ENCODE data around the gene BTBD17.

The BTBD17 gene

GRCh38 chr17:74356646-74357465, 4.8 kb downstream of the BTBD17 start:
- Histone ChIP-seq H3K4me2 (ENCODE audit: low read depth, low read length, poor library complexity, severe bottlenecking) (no peak overlapping the region), H3K4me3 (ENCODE audit: insufficient read depth, low read length, poor library complexity, severe bottlenecking) (no peak overlapping the region), H3K36me3 (ENCODE audit: low read length) (no peaks in the 10 kb centered on the region), H3K79me2 (ENCODE audit: insufficient read depth, low read length) (no peaks in the 10 kb centered on the region), H3K27me3 (ENCODE audit: low read length) (no peaks in the 10 kb centered on the region), H4K20me1 (ENCODE audit: low read depth, low read length) (no peaks in the 10 kb centered on the region), H3K9ac (ENCODE audit: low read length) (no peak overlapping the region), H3K9me3 (ENCODE audit: insufficient read depth, low read length) (no peaks in the 10 kb centered on the region), H3F3A (ENCODE audit: insufficient read depth) (no peaks in the 10 kb centered on the region), H3K9me2 (replicated peaks; ENCODE audit: insufficient read depth, low read length) (no peaks in the 10 kb centered on the region), H3K27ac (ENCODE audit: low read depth, low read length) (no peak overlapping the region), H2AFZ (ENCODE audit: low read depth, low read length, severe bottlenecking) (no peak overlapping the region)
- TF ChIP-seq CTCF (IDR thresholded peaks at IDR 0.05; ENCODE audit: insufficient read depth, low read length, poor library complexity, severe bottlenecking) = no peak
- no peak for TF ChIP-seq EZH2phosphoT487 (conservative IDR thresholded peaks at IDR 0.05; ENCODE audit: low read length)

- TF ChIP-seq CTCF (IDR thresholded peaks at IDR 0.05; ENCODE audit: insufficient read depth, low read length, poor library complexity, severe bottlenecking) (no peak), EZH2phosphoT487 (conservative IDR thresholded peaks at IDR 0.05; ENCODE audit: low read length) (no peak)
- Histone ChIP-seq H3K36me3 (ENCODE audit: low read length) (no peaks in the 10 kb centered on the region), H3K9ac (ENCODE audit: low read length) (no peak overlapping the region), H3F3A (ENCODE audit: insufficient read depth) (no peaks in the 10 kb centered on the region), H3K9me2 (replicated peaks; ENCODE audit: insufficient read depth, low read length) (no peaks in the 10 kb centered on the region), H3K9me3 (ENCODE audit: insufficient read depth, low read length) (no peaks in the 10 kb centered on the region), H3K4me2 (ENCODE audit: low read depth, low read length, poor library complexity, severe bottlenecking) (no peak overlapping the region), H3K4me3 (ENCODE audit: insufficient read depth, low read length, poor library complexity, severe bottlenecking) (no peak overlapping the region), H3K79me2 (ENCODE audit: insufficient read depth, low read length) (no peaks in the 10 kb centered on the region), H2AFZ (ENCODE audit: low read depth, low read length, severe bottlenecking) (no peak overlapping the region), H3K27me3 (ENCODE audit: low read length) (no peaks in the 10 kb centered on the region), H3K27ac (ENCODE audit: low read depth, low read length) (no peak overlapping the region), H4K20me1 (ENCODE audit: low read depth, low read length) (no peaks in the 10 kb centered on the region)
Observed at GRCh38 chr17:74355065-74355464, 6.6 kb downstream of the BTBD17 start.

- H4K20me1 ChIP-seq (ENCODE audit: low read depth, low read length) = no peaks in the 10 kb centered on the region
- H3F3A ChIP-seq (ENCODE audit: insufficient read depth) = no peaks in the 10 kb centered on the region
- H3K9ac ChIP-seq (ENCODE audit: low read length) = no peak overlapping the region
- no peak for TF ChIP-seq EZH2phosphoT487 (conservative IDR thresholded peaks at IDR 0.05; ENCODE audit: low read length)
- no peak for TF ChIP-seq CTCF (IDR thresholded peaks at IDR 0.05; ENCODE audit: insufficient read depth, low read length, poor library complexity, severe bottlenecking)
- H3K9me3 ChIP-seq (ENCODE audit: insufficient read depth, low read length) = no peaks in the 10 kb centered on the region
- no peaks in the 10 kb centered on the region for H3K79me2 ChIP-seq (ENCODE audit: insufficient read depth, low read length)
- H3K36me3 ChIP-seq (ENCODE audit: low read length) = no peaks in the 10 kb centered on the region
- H3K4me3 ChIP-seq (ENCODE audit: insufficient read depth, low read length, poor library complexity, severe bottlenecking) = no peak overlapping the region
- H3K9me2 ChIP-seq (replicated peaks; ENCODE audit: insufficient read depth, low read length) = no peaks in the 10 kb centered on the region
- no peaks in the 10 kb centered on the region for H3K27me3 ChIP-seq (ENCODE audit: low read length)
- no peak overlapping the region for H3K27ac ChIP-seq (ENCODE audit: low read depth, low read length)
- no peak overlapping the region for H3K4me2 ChIP-seq (ENCODE audit: low read depth, low read length, poor library complexity, severe bottlenecking)
- H2AFZ ChIP-seq (ENCODE audit: low read depth, low read length, severe bottlenecking) = no peak overlapping the region
Observed at GRCh38 chr17:74354561-74354960, 7.1 kb downstream of the BTBD17 start.

Data from SU-DHL-6 (cell line).